GM21786 (cell line): Measurements from ENCODE around the gene NFIB.

Experiments used
- ATAC-seq: cut with Tn5 transposase; IDR thresholded peaks from one replicate; pipeline ENCODE4 v1.9.1; 2021; ENCODE audit not compliant: unreplicated experiment

Gene NFIB

GRCh38 chr9:14127656-14128055, 186.3 kb downstream of the NFIB start:
- no peak for ATAC-seq

GRCh38 chr9:14119694-14120514, 194.0 kb downstream of the NFIB start:
- ATAC-seq = no peak

GRCh38 chr9:14112226-14112625, 201.7 kb downstream of the NFIB start:
- no peak for ATAC-seq

GRCh38 chr9:14111696-14112095, 202.2 kb downstream of the NFIB start:
- ATAC-seq = no peak

- no peak for ATAC-seq
These were observed 206.0 kb downstream of the NFIB start for GRCh38 chr9:14107977-14108376.

GRCh38 chr9:14107495-14107894, 206.4 kb downstream of the NFIB start:
- ATAC-seq = no peak

- no peak for ATAC-seq
These were observed 207.2 kb downstream of the NFIB start for GRCh38 chr9:14106699-14107098.

- ATAC-seq = no peak
These were observed 209.4 kb downstream of the NFIB start for GRCh38 chr9:14104496-14104895.

GRCh38 chr9:14103115-14103514, 210.8 kb downstream of the NFIB start:
- ATAC-seq = no peak

GRCh38 chr9:14099737-14100136, 214.2 kb downstream of the NFIB start:
- no peak for ATAC-seq

- ATAC-seq = no peak
These were observed 215.3 kb downstream of the NFIB start for GRCh38 chr9:14098486-14099180.

GRCh38 chr9:14097666-14098415, 216.1 kb downstream of the NFIB start:
- ATAC-seq = no peak

- ATAC-seq = no peak
These were observed 216.7 kb downstream of the NFIB start for GRCh38 chr9:14097215-14097614.

GRCh38 chr9:14096258-14096922, 217.6 kb downstream of the NFIB start:
- no peak for ATAC-seq

GRCh38 chr9:14095277-14095676, 218.7 kb downstream of the NFIB start:
- no peak for ATAC-seq

- no peak for ATAC-seq
These were observed 219.4 kb downstream of the NFIB start for GRCh38 chr9:14094491-14094890.

GRCh38 chr9:14092344-14092743, 221.6 kb downstream of the NFIB start:
- no peak for ATAC-seq

GRCh38 chr9:14089051-14089803, 224.7 kb downstream of the NFIB start:
- peak; percentile 40 for ATAC-seq

GRCh38 chr9:14087576-14087975, 226.4 kb downstream of the NFIB start:
- no peak for ATAC-seq

- no peak for ATAC-seq
These were observed 227.4 kb downstream of the NFIB start for GRCh38 chr9:14086495-14086894.
